ENCODE data around the gene ZKSCAN5.

- TF ChIP-seq POLR2AphosphoS5 (IDR thresholded peaks at IDR 0.05; ENCODE audit: low read depth, low read length) (no peak), REST (IDR thresholded peaks at IDR 0.05; ENCODE audit: insufficient read depth in 1 of 2, low read depth in 2 of 2, low read length in 2 of 2) (no peak), SIN3A (IDR thresholded peaks at IDR 0.05; ENCODE audit: borderline replicate concordance, insufficient read depth, low read length) (no peak), FOXP2 (optimal IDR thresholded peaks at IDR 0.05; ENCODE audit: borderline replicate concordance, extremely low read depth, extremely low read length, insufficient read depth) (no peak), TAF1 (IDR thresholded peaks at IDR 0.05; ENCODE audit: borderline replicate concordance, insufficient read depth, low read length) (no peak)
Measured at GRCh38 chr7:99573257-99573656, 68.8 kb downstream of the ZKSCAN5 start.
